NCI-H1105 treated with DMSO at 0.1 percent for 48 hours (cell line): Measurements from ENCODE around the gene ZBTB7C.
"Not testable (repeated sequence)": the region's sequence is repeated elsewhere in the genome, so short reads cannot be mapped to it uniquely, and the experiment has no call there.

ENCODE experiments used
- DNase-seq: peaks from one replicate; lab custom pipeline; 2025; lab: John Stamatoyannopoulos, UW

Gene ZBTB7C

GRCh38 chr18:48296581-48296980 lies 112.6 kb downstream of the ZBTB7C start:
- DNase-seq: no peak

- DNase-seq: peak; percentile 81
These were observed 113.4 kb downstream of the ZBTB7C start for GRCh38 chr18:48295586-48296311.

- peak; percentile 50 for DNase-seq
These were observed 114.1 kb downstream of the ZBTB7C start for GRCh38 chr18:48294899-48295585.

DNA sequence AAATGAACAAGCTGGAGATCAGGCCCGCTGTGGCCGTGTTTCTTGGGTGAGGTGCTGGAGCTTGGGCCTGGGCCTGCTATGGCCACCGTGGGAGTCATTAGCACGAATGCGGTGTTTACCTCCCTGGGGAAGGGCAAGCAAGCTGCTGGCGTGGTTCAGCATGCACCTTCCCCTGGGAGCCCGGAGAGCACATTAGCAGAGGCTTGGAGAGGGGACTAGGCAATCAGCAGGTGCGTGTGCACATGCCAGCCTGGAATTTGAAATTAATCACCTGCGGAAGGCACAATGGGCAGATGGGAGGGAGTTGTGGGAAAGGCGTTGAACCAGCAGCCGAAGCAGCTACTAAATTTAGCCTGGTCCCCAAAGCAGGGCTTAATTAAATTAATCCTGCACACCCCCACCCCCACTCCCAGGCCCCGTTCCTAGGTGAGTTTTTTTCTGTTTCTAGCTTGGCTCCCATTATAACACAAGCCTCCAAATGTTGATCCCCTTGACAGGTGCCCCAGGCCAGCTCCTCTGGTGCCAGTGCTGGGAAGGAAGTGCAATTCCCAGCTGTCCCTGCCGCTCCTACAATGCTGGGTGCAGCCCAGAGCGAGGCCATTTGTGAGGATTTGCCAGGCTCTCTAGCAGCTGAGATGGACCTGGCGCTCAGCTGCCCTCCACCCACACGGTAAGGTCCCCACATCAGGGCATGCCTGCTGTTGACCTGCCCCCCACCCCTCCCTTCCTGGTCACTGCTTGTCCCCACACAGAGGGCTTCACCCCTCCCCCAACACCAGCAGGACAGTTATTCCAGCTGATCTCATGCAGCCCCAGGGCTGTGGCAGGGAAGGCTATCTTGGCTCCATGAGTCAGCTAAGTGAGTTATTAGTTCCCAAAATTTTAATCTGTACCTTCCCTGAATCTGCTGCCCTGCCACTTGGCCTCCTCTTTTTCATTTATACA lies 115.0 kb downstream of the ZBTB7C start:
- DNase-seq: peak; percentile 99

- no peak for DNase-seq
These were observed 116.3 kb downstream of the ZBTB7C start for GRCh38 chr18:48292782-48293424.

DNA sequence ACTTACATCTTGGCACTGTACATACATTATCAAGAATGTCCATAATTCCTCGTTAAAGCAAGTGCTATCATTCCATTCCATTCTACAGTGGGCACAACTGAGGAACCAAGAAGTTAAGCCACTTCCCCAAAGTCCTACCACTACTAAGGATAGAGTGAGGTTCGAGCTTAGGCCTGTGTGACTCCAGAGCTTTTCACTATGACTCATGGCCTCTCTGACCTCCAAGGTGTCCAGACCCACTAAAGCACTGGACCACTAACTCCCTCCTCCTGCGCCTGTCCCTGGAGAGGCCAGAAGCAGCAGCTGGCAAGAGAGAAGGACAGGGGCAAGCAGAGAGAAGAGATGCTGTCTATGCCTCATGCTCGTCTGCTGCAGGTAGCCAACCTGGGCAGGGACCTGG lies 117.0 kb downstream of the ZBTB7C start:
- no peak for DNase-seq

DNA sequence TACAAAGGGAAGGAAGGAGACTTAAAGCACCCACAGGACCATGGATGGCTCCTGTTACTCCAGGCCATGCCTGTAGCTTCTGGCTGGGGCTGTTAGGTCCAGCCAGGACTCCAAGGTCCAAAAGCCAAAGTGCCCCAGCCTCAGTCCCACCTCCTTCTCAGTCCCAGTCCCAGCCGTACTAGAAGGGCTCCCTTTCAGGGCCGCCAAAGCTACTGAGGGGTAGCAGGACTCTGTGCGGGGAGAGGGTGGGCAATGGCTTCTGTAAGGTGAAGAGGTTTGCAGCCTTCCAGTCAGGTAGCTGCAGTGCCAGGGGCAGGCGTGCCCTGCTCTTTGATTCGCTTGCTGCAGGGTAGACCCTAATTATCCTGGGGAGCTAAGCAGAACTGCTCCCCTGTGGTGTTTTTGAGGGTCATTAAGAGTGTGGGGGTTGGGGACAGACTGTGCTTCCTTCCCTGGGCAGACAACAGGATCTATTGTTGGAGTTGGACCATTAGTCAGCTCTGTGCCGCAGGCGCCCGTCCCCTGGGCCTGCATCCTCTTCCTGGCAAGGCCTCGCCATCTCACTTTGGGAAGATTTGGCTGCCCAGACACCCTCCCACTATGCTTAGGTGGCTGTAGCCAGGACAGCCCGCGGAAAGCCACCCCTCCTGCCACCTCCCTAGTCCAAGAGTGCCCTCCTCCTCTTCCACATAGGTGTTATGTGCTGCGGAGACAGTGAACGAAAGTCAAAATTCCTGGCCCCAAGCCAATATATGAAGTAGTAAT lies 118.8 kb downstream of the ZBTB7C start:
- peak; percentile 89 for DNase-seq

- DNase-seq: no peak
These were observed 124.4 kb downstream of the ZBTB7C start for GRCh38 chr18:48284743-48285142.

DNA sequence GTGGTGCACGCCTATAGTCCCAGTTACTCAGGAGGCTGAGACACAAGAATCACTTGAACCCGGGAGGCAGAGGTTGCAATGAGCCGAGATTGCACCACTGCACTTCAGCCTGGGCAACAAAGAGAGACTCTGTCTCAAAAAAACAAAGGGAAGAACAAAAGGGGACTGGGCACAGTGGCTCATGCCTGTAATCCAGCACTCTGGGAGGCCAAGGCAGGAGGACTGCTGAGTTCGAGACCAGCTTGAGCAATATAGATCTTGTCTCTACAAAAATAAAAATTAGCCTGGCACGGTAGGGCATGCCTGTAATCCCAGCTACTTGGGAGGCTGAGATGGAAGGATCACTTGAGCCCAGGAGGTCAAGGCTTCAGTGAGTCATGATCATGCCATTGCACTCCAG lies 125.2 kb downstream of the ZBTB7C start:
- not testable (repeated sequence) for DNase-seq

- DNase-seq: not testable (repeated sequence)
These were observed 127.7 kb downstream of the ZBTB7C start for GRCh38 chr18:48281460-48281859.

DNA sequence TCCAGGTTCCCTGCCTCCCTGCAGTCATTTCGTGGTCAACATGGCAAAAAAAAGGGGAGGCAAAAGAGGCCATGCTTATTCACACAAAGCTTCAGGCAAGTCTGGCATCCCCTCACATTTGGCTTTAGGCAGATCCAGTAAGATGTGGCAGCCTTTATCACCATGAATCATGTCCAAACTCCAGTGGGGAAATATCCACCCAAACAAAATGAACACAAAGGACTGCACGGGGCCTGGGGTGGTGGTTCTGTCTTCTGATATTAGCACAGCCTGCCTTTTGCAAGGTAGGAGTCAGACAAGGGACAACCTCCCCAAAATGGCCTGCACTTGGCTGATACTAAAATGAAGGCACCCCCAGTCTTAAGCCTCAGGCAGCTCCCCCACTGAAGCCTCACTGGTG lies 129.9 kb downstream of the ZBTB7C start:
- DNase-seq: no peak

GRCh38 chr18:48278081-48278480 lies 131.1 kb downstream of the ZBTB7C start:
- DNase-seq: no peak

- peak; percentile 37 for DNase-seq
These were observed 134.9 kb downstream of the ZBTB7C start for GRCh38 chr18:48274301-48274700.

- peak; percentile 14 for DNase-seq
These were observed 138.3 kb downstream of the ZBTB7C start for GRCh38 chr18:48270929-48271328.

- peak; percentile 11 for DNase-seq
These were observed 143.9 kb downstream of the ZBTB7C start for GRCh38 chr18:48265328-48265727.

DNA sequence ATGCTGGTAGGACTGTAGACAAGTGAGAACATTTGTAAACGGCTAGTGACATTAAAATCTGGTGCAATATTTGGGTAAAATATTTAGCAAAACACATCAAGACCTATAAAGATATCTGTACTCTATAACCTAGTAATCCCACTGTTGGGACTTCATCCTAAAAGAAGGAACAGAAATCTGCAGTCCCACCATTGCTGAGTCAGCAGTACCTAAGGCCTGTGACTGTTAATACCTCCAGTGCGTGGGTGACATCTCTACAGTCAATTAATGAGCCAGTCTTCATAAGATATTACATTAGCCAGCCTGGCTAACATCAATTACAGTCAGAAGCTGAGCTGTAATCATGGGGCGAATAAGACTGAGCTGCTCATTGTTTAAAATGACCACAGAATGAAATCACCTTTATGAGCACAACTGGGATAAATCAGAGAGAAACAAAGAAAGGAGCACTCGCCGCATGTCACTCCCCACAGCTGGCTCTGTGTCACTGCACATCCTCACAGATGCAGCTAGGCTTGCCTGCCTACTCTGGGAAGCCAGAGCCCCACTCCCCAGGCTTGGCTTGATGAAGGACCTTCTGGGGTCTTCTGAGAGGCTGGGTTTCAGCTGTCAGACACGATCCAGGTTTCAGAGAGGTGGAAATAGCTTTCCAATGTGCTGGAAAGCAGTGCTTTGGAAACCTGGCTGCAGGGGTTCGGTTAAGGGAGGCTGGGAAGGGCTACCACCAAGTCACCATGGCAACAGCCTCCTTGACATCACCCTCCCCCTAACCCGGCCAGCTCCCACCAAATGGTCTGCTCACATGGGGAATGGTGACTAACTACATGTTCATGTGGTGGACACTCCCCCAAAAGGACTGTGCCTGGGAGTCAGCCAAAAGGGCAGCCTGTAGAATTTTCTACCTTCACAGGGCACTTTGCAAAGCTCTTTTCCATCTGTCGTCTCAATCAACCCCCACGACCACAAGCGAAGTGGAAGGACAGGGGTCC lies 145.0 kb downstream of the ZBTB7C start:
- DNase-seq: no peak

- no peak for DNase-seq
These were observed 145.9 kb downstream of the ZBTB7C start for GRCh38 chr18:48263192-48263853.

- DNase-seq: no peak
These were observed 148.9 kb downstream of the ZBTB7C start for GRCh38 chr18:48260237-48260636.

GRCh38 chr18:48256848-48257247 lies 152.3 kb downstream of the ZBTB7C start:
- no peak for DNase-seq
